Measurements from ENCODE around the gene PTPRH.

DNA sequence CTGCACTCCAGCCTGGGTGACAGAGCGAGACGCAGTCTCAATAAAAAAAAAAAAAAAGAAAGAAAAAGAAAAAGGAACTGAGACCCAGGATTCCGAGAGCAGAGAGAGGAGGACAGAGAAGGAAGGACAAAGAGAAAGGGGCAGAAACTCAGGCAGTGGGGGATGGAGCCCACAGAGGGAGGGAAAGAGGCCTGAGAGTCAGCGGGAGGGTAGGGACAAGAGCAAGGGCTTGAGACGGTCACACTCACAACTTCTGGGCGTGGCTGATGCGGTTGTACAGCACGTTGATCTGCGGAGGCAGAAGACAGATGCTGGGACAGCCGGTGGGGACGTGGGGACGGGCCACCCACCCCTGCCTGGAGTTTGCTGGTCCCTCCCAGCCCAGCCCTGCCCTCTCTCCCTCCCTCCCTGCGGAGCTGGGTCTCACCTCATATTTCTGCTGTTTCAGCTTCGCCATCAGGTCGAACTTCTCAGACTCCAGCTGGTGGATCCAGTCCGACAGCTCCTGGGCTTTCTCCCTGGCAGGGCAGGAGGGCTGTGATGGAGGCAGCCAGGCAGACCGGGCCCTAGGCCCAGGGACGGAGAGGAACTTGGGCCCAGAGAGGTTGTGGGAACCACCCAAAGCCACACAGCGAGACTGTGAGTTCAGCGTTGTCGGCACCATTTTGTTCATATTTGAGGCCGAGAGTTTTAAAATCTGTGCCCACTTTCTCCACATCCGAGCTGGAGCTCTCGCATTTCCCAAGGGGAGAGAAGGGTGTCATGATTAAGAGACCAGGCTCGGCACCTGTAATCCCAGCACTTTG, 75.5 kb downstream of the PTPRH start:
- no peak for TF ChIP-seq POLR2A (IDR thresholded peaks at IDR 0.05)
- TF ChIP-seq, protein P1, sequence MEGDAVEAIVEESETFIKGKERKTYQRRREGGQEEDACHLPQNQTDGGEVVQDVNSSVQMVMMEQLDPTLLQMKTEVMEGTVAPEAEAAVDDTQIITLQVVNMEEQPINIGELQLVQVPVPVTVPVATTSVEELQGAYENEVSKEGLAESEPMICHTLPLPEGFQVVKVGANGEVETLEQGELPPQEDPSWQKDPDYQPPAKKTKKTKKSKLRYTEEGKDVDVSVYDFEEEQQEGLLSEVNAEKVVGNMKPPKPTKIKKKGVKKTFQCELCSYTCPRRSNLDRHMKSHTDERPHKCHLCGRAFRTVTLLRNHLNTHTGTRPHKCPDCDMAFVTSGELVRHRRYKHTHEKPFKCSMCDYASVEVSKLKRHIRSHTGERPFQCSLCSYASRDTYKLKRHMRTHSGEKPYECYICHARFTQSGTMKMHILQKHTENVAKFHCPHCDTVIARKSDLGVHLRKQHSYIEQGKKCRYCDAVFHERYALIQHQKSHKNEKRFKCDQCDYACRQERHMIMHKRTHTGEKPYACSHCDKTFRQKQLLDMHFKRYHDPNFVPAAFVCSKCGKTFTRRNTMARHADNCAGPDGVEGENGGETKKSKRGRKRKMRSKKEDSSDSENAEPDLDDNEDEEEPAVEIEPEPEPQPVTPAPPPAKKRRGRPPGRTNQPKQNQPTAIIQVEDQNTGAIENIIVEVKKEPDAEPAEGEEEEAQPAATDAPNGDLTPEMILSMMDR (IDR thresholded peaks at IDR 0.05) = no peak

Measured in right lobe of liver (tissue), 4 donors.